Smooth muscle cell (in vitro differentiated cells): Measurements from ENCODE around the gene SLC16A7. TPM values are rescaled to one million over a fixed set of nuclear protein-coding genes. Genes with fewer than 3 reads are reported as not detected.

Experiments
- DNase-seq: peaks from one replicate; lab custom pipeline; 2025; ENCODE audit not compliant: unreplicated experiment; lab: John Stamatoyannopoulos, UW
- H2AFZ ChIP-seq: fragments of 200-600 bp; sonication (generic); 2 replicates; pipeline ENCODE4 v1.6.0; 2016; ENCODE audit warnings: antibody characterized with exemption, low read depth, mild to moderate bottlenecking
- H3F3A ChIP-seq: fragments of 200-600 bp; sonication (generic); 2 replicates; pipeline ENCODE4 v1.6.0; 2017; ENCODE audit warnings: antibody characterized with exemption, low read depth
- H3K27ac ChIP-seq: fragments of 200-600 bp; sonication (generic); 2 replicates; pipeline ENCODE4 v1.5.1; 2016; ENCODE audit warnings: low read depth, mild to moderate bottlenecking
- H3K27me3 ChIP-seq: fragments of 200-600 bp; sonication (generic); 2 replicates; pipeline ENCODE4 v1.6.1; 2016; ENCODE audit warnings: low read depth, mild to moderate bottlenecking
- H3K36me3 ChIP-seq: fragments of 200-600 bp; sonication (generic); 2 replicates; pipeline ENCODE4 v1.5.1; 2016; ENCODE audit warnings: low read depth
- H3K4me1 ChIP-seq: fragments of 200-600 bp; sonication (generic); 2 replicates; pipeline ENCODE4 v1.5.1; 2016; ENCODE audit warnings: low read depth
- H3K4me2 ChIP-seq: fragments of 200-600 bp; sonication (generic); 2 replicates; pipeline ENCODE4 v1.6.0; 2016; ENCODE audit warnings: mild to moderate bottlenecking
- H3K4me3 ChIP-seq: fragments of 200-600 bp; sonication (generic); 2 replicates; pipeline ENCODE4 v1.5.1; 2016; ENCODE audit warnings: mild to moderate bottlenecking
- H3K79me2 ChIP-seq: fragments of 200-600 bp; sonication (generic); 2 replicates; pipeline ENCODE4 v1.6.0; 2016; ENCODE audit warnings: low read depth, mild to moderate bottlenecking
- H3K9ac ChIP-seq: fragments of 200-600 bp; sonication (generic); 2 replicates; pipeline ENCODE4 v1.6.0; 2016; ENCODE audit warnings: low read depth
- H3K9me3 ChIP-seq: fragments of 200-600 bp; sonication (generic); replicated peaks from 2 replicates; pipeline ENCODE4 v1.5.1; 2016; ENCODE audit warnings: low read depth
- H4K20me1 ChIP-seq: fragments of 200-600 bp; sonication (generic); 2 replicates; pipeline ENCODE4 v1.6.0; 2016; ENCODE audit warnings: low read depth
- WGBS: methylation state at CpG from one replicate; pipeline ENCODE4 v1.1.7; 2016; ENCODE audit warnings: low lambda C conversion rate; 5-methylcytosine and 5-hydroxymethylcytosine counted together
- polyA plus RNA-seq: library from polyadenylated mRNA; unstranded; fragments of >200 nt; fragmentation: Nextera tagmentation; extraction: Ambion mirVana; gene quantifications from 2 replicates; pipeline ENCODE4 v1.2.1, GENCODE V29; 2016
- total RNA-seq: library from RNA; depleted of rRNA; stranded (reverse); fragments of >200 nt; gene quantifications from 2 replicates; pipeline ENCODE4 v1.2.3, GENCODE V29; 2014
- TF ChIP-seq, protein P1 (sequence below): fragments of 200-600 bp; sonication (generic); IDR thresholded peaks from 2 replicates; pipeline ENCODE4 v1.5.1; 2017; ENCODE audit warnings: borderline replicate concordance, mild to moderate bottlenecking, antibody characterized with exemption; ENCODE audit not compliant: insufficient read depth, poor library complexity, severe bottlenecking

SLC16A7 gene
- total and polyA plus RNA-seq, 2 experiments from 2014 or later: 1.6 to 13.8 TPM

- no peaks in the 10 kb centered on the region for H3K27me3 ChIP-seq
- H2AFZ ChIP-seq: no peak overlapping the region
- H3K9me3 ChIP-seq: no peaks in the 10 kb centered on the region
- H3K36me3 ChIP-seq: no peaks in the 10 kb centered on the region
- no peaks in the 10 kb centered on the region for H3F3A ChIP-seq
- no peak overlapping the region for H3K27ac ChIP-seq
- no peak overlapping the region for H3K9ac ChIP-seq
- no peaks in the 10 kb centered on the region for H3K79me2 ChIP-seq
- DNase-seq: no peak
- H4K20me1 ChIP-seq: no peaks in the 10 kb centered on the region
- H3K4me3 ChIP-seq: no peak overlapping the region
- TF ChIP-seq, protein P1, sequence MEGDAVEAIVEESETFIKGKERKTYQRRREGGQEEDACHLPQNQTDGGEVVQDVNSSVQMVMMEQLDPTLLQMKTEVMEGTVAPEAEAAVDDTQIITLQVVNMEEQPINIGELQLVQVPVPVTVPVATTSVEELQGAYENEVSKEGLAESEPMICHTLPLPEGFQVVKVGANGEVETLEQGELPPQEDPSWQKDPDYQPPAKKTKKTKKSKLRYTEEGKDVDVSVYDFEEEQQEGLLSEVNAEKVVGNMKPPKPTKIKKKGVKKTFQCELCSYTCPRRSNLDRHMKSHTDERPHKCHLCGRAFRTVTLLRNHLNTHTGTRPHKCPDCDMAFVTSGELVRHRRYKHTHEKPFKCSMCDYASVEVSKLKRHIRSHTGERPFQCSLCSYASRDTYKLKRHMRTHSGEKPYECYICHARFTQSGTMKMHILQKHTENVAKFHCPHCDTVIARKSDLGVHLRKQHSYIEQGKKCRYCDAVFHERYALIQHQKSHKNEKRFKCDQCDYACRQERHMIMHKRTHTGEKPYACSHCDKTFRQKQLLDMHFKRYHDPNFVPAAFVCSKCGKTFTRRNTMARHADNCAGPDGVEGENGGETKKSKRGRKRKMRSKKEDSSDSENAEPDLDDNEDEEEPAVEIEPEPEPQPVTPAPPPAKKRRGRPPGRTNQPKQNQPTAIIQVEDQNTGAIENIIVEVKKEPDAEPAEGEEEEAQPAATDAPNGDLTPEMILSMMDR: no peak
- no peak overlapping the region for H3K4me2 ChIP-seq
- H3K4me1 ChIP-seq: no peaks in the 10 kb centered on the region
Observed at GRCh38 chr12:59574406-59574805, 21.4 kb upstream of the SLC16A7 start.

- Histone ChIP-seq H3K4me1 (no peaks in the 10 kb centered on the region), H3K4me3 (no peak overlapping the region), H4K20me1 (no peaks in the 10 kb centered on the region), H3K27ac (no peak overlapping the region), H3K9me3 (no peaks in the 10 kb centered on the region), H3K9ac (no peak overlapping the region), H3K4me2 (no peak overlapping the region), H3F3A (no peaks in the 10 kb centered on the region), H2AFZ (no peak overlapping the region), H3K79me2 (no peaks in the 10 kb centered on the region), H3K27me3 (no peaks in the 10 kb centered on the region), H3K36me3 (no peaks in the 10 kb centered on the region)
- DNase-seq: no peak
- WGBS: 84% methylated on average over 2 of the region's 2 CpGs
- TF ChIP-seq, protein P1: no peak
Observed at GRCh38 chr12:59575826-59576225, 20.0 kb upstream of the SLC16A7 start.

DNA sequence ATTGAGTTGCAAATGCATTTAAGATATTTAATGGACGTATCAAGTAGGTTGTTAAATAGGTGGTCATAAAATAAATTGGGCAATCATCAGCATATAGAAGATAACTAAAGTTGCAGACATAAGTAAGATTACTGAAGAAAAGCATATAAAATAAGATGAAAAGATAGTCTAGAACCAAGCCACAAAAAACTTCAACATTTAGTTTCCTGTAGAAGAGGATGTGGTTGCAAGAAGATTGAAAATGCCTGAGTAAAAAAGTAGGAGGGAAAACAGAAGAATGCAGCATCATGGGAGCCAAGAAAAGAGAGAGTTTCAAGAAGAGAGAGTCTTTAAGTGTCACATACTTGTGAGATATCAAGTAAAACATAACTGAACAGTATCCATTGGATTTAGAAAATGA, 17.6 kb upstream of the SLC16A7 start:
- Histone ChIP-seq H3K4me2 (no peak overlapping the region), H2AFZ (no peak overlapping the region), H3K27ac (no peak overlapping the region), H3K27me3 (no peaks in the 10 kb centered on the region), H3F3A (no peaks in the 10 kb centered on the region), H3K4me3 (no peak overlapping the region), H3K79me2 (no peaks in the 10 kb centered on the region), H3K36me3 (no peaks in the 10 kb centered on the region), H3K9me3 (no peaks in the 10 kb centered on the region), H3K4me1 (no peaks in the 10 kb centered on the region), H3K9ac (no peak overlapping the region), H4K20me1 (no peaks in the 10 kb centered on the region)
- WGBS: 89% methylated on average over 1 of the region's 1 CpG
- TF ChIP-seq, protein P1: no peak
- no peak for DNase-seq

- no peak overlapping the region for H2AFZ ChIP-seq
- 90% methylated on average over 2 of the region's 2 CpGs for WGBS
Observed at GRCh38 chr12:59579631-59580030, 16.2 kb upstream of the SLC16A7 start.

More at GRCh38 chr12:59579631-59580030, 16.2 kb upstream of the SLC16A7 start:
- Histone ChIP-seq H3K79me2 (no peaks in the 10 kb centered on the region), H3K4me1 (no peaks in the 10 kb centered on the region), H4K20me1 (no peaks in the 10 kb centered on the region), H3K9me3 (no peaks in the 10 kb centered on the region), H3K4me3 (no peak overlapping the region), H3K27ac (no peak overlapping the region), H3K4me2 (no peak overlapping the region), H3K9ac (no peak overlapping the region), H3K36me3 (no peaks in the 10 kb centered on the region), H3K27me3 (no peaks in the 10 kb centered on the region), H3F3A (no peaks in the 10 kb centered on the region)
- TF ChIP-seq, protein P1: no peak
- DNase-seq: no peak
